ENCODE results near the gene ZNF597.

DNA sequence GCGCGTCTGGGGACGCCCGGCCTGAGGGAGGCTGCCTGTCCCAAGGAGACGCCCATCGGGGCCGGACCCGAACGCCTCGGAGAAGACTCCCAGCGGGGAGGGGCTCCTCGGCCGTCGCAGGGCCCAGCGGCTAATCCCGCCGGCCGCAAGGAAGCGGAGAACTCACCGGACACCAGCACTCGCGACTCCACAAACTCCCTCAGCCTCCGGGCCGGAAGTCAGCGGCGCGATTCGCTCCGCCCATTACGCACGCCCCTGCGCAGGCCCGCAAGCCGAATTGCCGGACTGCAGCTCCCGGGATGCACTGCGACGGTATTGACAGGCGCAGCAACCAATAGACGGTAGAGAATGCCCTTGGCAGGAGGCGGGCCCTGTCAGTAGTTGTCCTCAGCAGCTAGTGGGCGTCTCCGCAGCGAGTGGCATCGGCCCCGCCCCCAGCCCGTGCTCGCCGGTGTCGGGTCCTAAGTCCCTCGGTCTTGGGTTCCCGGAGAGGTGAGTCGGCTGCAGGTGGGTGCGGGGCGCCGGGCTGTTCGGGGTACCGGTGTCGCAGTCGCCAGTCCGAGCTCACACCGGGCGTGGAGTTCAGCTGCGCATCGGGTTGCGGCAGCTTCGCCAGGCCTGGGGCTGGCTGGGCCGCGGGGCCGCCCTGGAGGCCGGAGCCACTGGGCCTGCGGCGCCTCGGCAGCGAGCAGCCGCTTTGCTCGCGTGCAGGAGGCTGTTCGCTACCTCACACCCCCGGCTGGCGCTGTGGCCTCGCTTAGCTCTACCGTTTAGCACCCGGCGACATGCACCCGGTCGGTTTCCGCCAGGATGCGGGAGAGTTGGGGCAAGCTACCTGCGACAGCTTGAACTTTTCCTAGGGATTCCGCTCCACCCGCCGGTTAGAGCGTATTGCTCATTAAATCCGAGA is 42.3 kb downstream of the ZNF597 start, which contains the start of the genes ZNF174 and ZSCAN32:
- TF ChIP-seq, protein P1, sequence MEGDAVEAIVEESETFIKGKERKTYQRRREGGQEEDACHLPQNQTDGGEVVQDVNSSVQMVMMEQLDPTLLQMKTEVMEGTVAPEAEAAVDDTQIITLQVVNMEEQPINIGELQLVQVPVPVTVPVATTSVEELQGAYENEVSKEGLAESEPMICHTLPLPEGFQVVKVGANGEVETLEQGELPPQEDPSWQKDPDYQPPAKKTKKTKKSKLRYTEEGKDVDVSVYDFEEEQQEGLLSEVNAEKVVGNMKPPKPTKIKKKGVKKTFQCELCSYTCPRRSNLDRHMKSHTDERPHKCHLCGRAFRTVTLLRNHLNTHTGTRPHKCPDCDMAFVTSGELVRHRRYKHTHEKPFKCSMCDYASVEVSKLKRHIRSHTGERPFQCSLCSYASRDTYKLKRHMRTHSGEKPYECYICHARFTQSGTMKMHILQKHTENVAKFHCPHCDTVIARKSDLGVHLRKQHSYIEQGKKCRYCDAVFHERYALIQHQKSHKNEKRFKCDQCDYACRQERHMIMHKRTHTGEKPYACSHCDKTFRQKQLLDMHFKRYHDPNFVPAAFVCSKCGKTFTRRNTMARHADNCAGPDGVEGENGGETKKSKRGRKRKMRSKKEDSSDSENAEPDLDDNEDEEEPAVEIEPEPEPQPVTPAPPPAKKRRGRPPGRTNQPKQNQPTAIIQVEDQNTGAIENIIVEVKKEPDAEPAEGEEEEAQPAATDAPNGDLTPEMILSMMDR (IDR thresholded peaks at IDR 0.05) = peak in 2 of 4 experiments; percentile 19 to 26
- TF ChIP-seq POLR2A (IDR thresholded peaks at IDR 0.05) = peak in 1 of 2 donors; percentile 53
